NOMO-1 treated with dmso at 0.1 percent for 144 hours (cell line): Measurements from ENCODE around the gene OOEP.

Experiments used
- DNase-seq: peaks from one replicate; lab custom pipeline; 2025; ENCODE audit not compliant: unreplicated experiment; lab: John Stamatoyannopoulos, UW

Gene OOEP

DNA sequence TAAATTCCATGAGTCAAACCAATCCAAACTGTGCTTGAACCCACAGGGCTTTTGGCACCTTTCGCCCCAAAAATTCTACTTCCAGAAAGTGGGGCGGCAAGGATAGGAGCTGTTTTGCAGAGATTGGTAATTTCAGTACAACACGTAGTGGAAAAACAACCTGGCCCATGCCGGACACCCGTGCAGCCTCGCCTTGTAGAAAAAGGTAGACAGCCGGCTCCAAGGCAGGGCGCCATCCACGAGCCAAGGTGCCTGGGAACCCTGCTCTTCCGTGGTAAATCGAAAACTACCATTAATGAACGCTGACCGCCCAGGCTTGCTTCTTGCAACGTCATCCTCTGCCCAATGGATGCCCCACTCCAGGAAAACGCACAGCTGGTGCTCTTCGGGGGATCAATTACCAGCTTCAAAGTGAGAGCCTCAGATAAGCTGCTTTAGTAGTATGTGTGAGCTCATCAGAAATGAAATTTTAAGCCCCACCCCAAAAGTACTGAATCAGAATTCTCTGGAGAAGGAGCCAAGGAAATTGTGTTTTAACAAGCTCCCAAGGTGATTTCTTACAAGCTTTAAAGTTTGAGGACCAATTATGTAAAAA is 1.8 kb downstream of the OOEP start:
- no peak for DNase-seq

DNA sequence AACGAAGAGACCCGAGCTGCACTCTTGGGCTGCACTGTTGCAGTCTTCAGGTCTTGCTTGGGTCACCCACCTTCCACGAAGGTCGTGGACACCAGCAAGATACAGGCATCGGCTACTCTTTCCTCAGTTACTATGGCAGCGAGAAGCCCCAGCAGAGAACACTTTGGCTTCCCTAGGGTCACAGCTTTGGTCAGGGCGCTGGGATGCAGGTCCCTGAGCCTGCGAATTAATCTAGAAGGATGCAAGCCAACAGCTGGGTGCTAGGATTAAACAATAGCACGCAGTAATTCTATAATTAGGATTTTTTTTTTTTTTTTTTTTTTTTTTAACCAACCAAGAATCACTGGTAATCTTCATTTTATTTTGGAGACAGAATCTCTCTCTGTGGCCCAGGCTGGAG is 5.1 kb downstream of the OOEP start:
- DNase-seq = no peak

DNA sequence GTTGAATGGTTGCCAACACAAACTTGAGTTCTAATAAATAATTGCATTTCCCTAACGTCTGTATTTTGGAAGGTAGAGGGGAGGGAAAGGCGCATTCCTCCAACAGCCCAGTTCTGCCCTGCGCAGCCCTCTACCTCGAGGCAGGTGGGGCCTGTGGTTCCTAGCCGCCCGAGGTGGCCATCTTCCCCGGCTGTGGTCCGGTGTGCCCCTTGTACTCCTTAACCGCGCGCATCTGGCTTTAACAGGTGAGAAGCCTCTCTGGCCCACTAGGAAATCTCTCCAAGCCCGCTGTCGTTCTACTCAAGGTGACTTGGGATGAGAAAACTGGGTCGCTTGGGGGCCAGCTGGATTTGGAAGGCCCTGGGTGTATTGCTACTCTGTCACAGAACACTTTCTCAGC is 5.6 kb downstream of the OOEP start:
- no peak for DNase-seq

- no peak for DNase-seq
Measured at GRCh38 chr6:73363537-73363875, 6.2 kb downstream of the OOEP start.

DNA sequence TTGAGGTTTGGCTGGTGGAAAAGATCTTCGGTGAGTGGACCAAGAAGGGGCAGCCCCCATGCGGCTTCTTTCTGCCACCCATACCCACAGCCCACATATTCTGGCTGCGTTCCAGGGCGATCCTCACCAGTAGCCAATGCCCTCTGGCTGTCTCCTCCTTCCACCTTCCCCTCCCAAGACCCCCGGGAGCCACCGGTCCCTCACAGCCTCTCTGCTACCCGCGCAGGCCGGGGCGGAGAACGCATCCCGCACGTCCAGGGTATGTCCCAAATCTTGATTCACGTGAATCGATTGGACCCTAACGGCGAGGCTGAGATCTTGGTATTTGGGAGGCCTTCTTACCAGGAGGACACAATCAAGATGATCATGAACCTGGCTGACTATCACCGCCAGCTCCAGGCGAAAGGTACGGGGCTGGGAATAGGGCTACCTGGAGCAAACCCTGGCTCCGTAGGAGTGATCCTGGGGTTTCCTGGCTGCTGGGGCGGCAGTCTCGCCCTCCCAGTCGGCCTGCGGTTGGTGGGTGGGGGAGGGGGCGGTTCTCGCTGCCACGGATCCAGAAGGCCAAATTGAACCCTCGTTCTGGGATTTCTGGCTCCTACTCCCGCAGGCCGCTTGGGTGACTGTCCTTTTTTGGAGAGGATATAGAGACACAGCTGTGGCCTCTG is 6.7 kb downstream of the OOEP start:
- no peak for DNase-seq

DNA sequence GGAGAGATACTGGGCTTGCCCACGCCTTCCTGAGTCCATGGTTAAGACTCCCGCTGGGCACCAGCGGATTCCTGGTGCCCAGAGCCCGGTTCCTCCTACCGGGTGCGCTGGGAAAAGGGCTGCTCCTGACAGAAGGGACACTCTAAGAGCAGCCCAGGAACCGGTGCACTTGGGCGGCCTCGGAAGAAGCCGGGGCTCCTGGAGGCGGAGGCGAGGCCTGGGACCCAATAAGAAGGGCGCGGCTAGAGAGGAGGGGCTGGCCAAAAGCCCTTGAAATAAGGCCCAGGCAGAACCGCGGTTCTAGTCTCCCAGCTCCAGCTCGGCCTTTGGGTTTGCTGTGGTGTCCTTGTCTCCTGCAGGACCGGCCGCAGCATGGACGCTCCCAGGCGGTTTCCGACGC is 7.3 kb downstream of the OOEP start, which contains the start of gene KHDC3L:
KHDC3L (plus strand) TSS at position 301 of the 400 bp plus-strand sequence; CDS start at position 373, 72 bp downstream.
- no peak for DNase-seq

- DNase-seq = no peak
Measured at GRCh38 chr6:73353636-73354593, 15.8 kb downstream of the OOEP start, which contains the start of gene DPPA5. Gene DPPA5, minus strand, starts transcription at chr6:73354276. Its CDS starts 51 bp downstream, at chr6:73354225.

DNA sequence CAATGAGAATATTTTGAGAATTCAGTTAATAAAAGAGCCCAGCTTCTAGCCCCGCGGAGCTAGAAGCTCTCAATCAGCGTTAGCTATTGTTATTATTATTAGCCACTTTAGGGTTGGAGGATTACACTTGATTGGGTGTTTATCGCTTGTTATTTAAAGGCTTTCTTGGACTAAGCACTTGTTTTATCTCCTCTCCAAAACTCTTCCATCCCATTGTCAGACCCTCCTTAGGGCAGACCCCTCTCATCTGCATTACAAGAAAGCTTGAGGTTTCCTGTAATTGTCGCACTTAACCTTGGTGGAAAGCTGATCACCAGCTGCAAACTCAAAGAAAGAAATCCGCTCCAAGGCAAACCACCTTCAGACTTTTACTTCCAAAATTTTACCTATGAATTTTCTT is 20.4 kb downstream of the OOEP start:
- no peak for DNase-seq

DNA sequence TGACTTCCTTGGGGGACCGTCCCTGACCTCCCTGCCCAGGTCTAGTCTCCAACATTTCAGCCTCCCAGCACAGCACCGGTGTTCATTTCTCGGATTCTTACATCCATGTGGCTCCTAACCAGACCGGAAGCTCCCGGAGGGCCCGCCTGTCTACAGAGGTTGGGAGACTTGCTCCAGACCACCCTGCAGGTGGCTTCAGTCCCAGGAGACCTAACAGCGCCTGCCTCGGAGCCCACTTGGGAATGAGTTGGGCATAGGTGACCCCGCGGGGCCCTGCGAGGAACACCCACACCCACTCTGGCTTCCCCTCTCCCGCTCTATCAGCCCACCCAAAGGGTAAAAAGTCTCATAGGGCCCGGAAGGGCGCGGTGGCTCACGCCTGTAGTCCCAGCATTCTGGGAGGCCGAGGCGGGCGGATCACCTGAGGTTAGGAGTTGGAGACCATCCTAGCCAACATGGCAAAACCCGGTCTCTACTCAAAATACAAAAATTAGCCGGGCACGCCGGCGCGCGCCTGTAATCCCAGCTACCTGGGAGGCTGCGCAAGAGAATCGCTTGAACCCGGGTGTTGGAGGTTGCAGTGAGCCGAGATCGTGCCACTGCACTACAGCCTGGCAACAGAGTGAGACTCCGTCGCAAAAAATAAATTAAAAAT is 21.0 kb downstream of the OOEP start:
- no peak for DNase-seq

- DNase-seq = no peak
Measured at GRCh38 chr6:73343164-73343563, 26.5 kb downstream of the OOEP start.

- no peak for DNase-seq
Measured at GRCh38 chr6:73342174-73342573, 27.5 kb downstream of the OOEP start.

- DNase-seq = no peak
Measured at GRCh38 chr6:73341335-73341734, 28.4 kb downstream of the OOEP start.

- no peak for DNase-seq
Measured at GRCh38 chr6:73340048-73340447, 29.6 kb downstream of the OOEP start.

DNA sequence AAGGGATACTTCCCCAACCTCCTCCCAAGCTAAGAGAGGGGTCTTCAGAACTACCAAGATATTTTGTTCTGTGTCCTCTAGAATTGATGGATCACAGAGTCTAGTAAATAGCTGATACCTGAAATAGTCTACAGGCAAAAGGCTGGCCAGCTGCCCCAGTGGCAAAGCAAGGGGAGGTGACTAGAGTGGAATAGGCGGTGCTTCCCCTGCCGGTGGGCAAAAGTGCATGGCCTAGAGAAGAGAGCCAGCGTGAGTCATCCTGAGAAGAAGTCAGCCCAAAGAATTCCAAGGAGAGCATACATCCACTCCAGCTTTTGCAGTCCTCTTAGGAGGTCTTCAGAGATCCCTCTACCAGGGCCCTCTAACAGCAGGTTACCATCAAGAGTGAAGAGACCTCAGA is 30.4 kb downstream of the OOEP start:
- no peak for DNase-seq

GRCh38 chr6:73329201-73329600 is 40.5 kb downstream of the OOEP start:
- DNase-seq = no peak

DNA sequence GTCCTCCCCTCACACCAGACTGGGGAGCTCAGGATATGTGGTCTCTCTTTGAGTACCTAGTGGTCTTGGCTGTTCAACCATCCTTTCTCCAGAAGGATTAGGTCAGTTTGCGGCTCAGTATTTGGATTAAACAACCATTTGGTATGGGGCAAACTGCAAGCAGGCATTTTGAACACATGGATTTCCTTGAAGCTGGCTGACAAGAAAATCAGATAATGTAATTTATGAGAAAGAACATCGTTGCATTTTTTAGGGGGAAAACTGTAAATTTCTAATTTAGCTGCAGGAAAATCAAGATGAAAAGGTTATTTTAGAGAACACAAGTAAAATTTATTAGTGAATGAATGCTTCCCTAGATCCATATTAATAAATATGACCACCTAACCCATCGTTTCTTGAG is 40.9 kb downstream of the OOEP start:
- no peak for DNase-seq

DNA sequence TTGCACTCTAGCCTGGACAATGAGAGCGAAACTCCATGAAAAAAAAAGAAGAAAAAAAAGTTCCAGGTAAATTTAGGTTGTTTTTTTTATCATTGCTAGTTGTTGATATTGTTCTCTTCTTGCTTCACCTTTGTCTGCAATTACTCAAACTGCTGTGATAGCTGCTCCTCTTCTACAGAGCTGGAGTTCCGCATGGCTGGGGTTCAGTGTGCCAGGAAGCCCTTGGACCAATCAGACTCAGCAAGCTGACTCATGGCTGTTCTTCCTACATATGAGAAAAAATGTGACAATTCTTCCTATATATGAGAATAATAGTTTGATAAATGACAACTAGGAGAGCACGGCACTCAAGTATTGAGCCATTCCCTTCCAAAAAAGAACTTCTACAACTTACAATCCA is 44.0 kb downstream of the OOEP start:
- DNase-seq = no peak

DNA sequence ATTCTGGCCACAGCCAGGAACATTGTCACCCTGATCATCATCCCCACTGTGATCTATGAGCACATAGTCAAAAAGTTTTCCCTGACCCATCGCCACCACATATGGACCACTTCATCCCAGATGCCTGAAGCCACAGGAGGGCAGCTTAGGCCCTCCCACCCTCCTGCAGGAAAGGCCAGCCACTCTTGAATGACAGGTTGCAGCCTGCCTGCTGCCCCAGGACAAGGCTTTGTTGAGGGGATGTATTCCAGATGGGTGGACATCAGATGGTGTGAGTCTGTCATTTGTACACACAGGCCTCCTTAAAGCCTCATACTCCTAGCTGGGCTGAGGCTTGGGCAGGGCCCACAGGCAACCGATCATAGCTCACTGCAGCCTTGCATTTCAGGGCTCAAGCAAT is 46.4 kb downstream of the OOEP start:
- no peak for DNase-seq
